Epithelial cell of esophagus (primary cell): Measurements from ENCODE around the gene ITPR1.

Source experiments
- DNase-seq: peaks from one replicate; pipeline ENCODE4 v3.0.0; 2010; ENCODE audit warnings: low read depth
- H3K4me3 ChIP-seq: 2 replicates; pipeline ENCODE4 v1.5.1; 2011; ENCODE audit warnings: mild to moderate bottlenecking, low read length, control low read depth
- CTCF ChIP-seq: IDR thresholded peaks from 2 replicates; pipeline ENCODE4 v1.5.1; 2011; ENCODE audit warnings: low read depth, mild to moderate bottlenecking, low read length, control low read depth, inconsistent platforms; ENCODE audit not compliant: insufficient read depth; ENCODE audit errors: missing control alignments

Gene ITPR1

GRCh38 chr3:4606911-4607310 lies 113.8 kb downstream of the ITPR1 start:
- DNase-seq = no peak
- TF ChIP-seq CTCF = no peak
- no peak overlapping the region for H3K4me3 ChIP-seq

GRCh38 chr3:4613366-4613765 lies 120.2 kb downstream of the ITPR1 start:
- TF ChIP-seq CTCF = no peak
- no peak for DNase-seq
- no peak overlapping the region for H3K4me3 ChIP-seq

- no peak for TF ChIP-seq CTCF
- no peak overlapping the region for H3K4me3 ChIP-seq
- no peak for DNase-seq
Measured at GRCh38 chr3:4614070-4614469, 120.9 kb downstream of the ITPR1 start.

GRCh38 chr3:4614927-4615326 lies 121.8 kb downstream of the ITPR1 start:
- TF ChIP-seq CTCF = no peak
- no peak overlapping the region for H3K4me3 ChIP-seq
- DNase-seq = no peak

GRCh38 chr3:4615750-4616149 lies 122.6 kb downstream of the ITPR1 start:
- H3K4me3 ChIP-seq = no peak overlapping the region
- no peak for TF ChIP-seq CTCF
- no peak for DNase-seq

- H3K4me3 ChIP-seq = no peak overlapping the region
- TF ChIP-seq CTCF = no peak
- DNase-seq = no peak
Measured at GRCh38 chr3:4623421-4623999, 130.4 kb downstream of the ITPR1 start.

- DNase-seq = no peak
- TF ChIP-seq CTCF = no peak
- no peak overlapping the region for H3K4me3 ChIP-seq
Measured at GRCh38 chr3:4627651-4628375, 134.7 kb downstream of the ITPR1 start.
